ENCODE measurements around the gene PACSIN2.

PACSIN2 gene

GRCh38 chr22:42834177-42834949 lies 180.6 kb downstream of the PACSIN2 start:
- CTCF ChIA-PET = interaction anchor here (0.8 to 6.4 kb wide), 6 partner anchors 14 to 212 kb away, joined by 3 to 57 read pairs (median 4); no protein-coding TSS in a partner anchor
- POLR2A ChIA-PET = interaction anchor here (0.6 kb wide), 1 partner anchor 155 kb away, joined by 3 read pairs; no protein-coding TSS in a partner anchor
- TF ChIP-seq, protein P1, sequence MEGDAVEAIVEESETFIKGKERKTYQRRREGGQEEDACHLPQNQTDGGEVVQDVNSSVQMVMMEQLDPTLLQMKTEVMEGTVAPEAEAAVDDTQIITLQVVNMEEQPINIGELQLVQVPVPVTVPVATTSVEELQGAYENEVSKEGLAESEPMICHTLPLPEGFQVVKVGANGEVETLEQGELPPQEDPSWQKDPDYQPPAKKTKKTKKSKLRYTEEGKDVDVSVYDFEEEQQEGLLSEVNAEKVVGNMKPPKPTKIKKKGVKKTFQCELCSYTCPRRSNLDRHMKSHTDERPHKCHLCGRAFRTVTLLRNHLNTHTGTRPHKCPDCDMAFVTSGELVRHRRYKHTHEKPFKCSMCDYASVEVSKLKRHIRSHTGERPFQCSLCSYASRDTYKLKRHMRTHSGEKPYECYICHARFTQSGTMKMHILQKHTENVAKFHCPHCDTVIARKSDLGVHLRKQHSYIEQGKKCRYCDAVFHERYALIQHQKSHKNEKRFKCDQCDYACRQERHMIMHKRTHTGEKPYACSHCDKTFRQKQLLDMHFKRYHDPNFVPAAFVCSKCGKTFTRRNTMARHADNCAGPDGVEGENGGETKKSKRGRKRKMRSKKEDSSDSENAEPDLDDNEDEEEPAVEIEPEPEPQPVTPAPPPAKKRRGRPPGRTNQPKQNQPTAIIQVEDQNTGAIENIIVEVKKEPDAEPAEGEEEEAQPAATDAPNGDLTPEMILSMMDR (IDR thresholded peaks at IDR 0.05; ENCODE audit: insufficient read depth, low read length, missing control alignments) = no peak
- no peak for DNase-seq (ENCODE audit: low read depth, low spot score)
- H3K4me3 ChIP-seq (ENCODE audit: low read depth, low read length) = no peak overlapping the region

- CTCF ChIA-PET = interaction anchor here (0.6 to 6.4 kb wide), 4 partner anchors 13 to 258 kb away, joined by 3 to 57 read pairs (median 5); no protein-coding TSS in a partner anchor
- POLR2A ChIA-PET = no interaction called here
- DNase-seq (ENCODE audit: low read depth, low spot score) = no peak
- TF ChIP-seq, protein P1 (IDR thresholded peaks at IDR 0.05; ENCODE audit: insufficient read depth, low read length, missing control alignments) = no peak
- H3K4me3 ChIP-seq (ENCODE audit: low read depth, low read length) = no peak overlapping the region
Measured at GRCh38 chr22:42833104-42833503, 181.8 kb downstream of the PACSIN2 start.

GRCh38 chr22:42831712-42832111 lies 183.2 kb downstream of the PACSIN2 start:
- TF ChIP-seq, protein P1 (IDR thresholded peaks at IDR 0.05; ENCODE audit: insufficient read depth, low read length, missing control alignments) = no peak
- ChIA-PET CTCF (interaction anchor here (6.4 kb wide), 1 partner anchor 11 kb away, joined by 57 read pairs; no protein-coding TSS in a partner anchor), POLR2A (interaction anchor here (0.7 kb wide), 1 partner anchor 11 kb away, joined by 5 read pairs; no protein-coding TSS in a partner anchor)
- H3K4me3 ChIP-seq (ENCODE audit: low read depth, low read length) = no peak overlapping the region
- no peak for DNase-seq (ENCODE audit: low read depth, low spot score)

- no peak for DNase-seq (ENCODE audit: low read depth, low spot score)
- H3K4me3 ChIP-seq (ENCODE audit: low read depth, low read length) = no peak overlapping the region
- POLR2A ChIA-PET = no interaction called here
- TF ChIP-seq, protein P1 (IDR thresholded peaks at IDR 0.05; ENCODE audit: insufficient read depth, low read length, missing control alignments) = no peak
- CTCF ChIA-PET = interaction anchor here (6.4 kb wide), 1 partner anchor 10 kb away, joined by 57 read pairs; no protein-coding TSS in a partner anchor
Measured at GRCh38 chr22:42830161-42830560, 184.8 kb downstream of the PACSIN2 start.

DNA sequence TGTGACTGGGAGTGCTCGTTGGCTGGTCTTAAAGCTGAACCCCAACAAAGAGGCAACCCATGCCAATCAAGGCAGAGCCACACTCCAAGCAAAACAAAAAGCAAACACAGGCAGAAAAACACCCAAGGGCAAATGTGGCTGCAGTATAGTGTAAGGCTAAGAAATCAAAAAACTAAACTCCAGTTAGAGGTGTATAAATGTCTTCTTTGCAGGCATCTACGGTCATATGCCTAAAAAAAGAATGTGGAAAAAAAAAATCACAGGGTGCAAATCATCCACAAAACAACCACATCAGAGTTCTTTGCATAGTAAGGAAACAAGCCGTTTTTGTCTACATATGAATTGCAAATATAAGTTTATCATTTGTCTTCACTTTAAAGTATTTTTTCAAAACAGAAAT lies 185.6 kb downstream of the PACSIN2 start:
- POLR2A ChIA-PET = no interaction called here
- CTCF ChIA-PET = interaction anchor here (6.4 kb wide), 1 partner anchor 9 kb away, joined by 57 read pairs; no protein-coding TSS in a partner anchor

GRCh38 chr22:42825796-42826195 lies 189.2 kb downstream of the PACSIN2 start:
- ChIA-PET CTCF (interaction anchor here (1.1 to 2.0 kb wide), 2 partner anchors 9 to 204 kb away, joined by 3 to 7 read pairs; no protein-coding TSS in a partner anchor), POLR2A (no interaction called here)
- DNase-seq (ENCODE audit: low read depth, low spot score) = no peak
- TF ChIP-seq, protein P1 (IDR thresholded peaks at IDR 0.05; ENCODE audit: insufficient read depth, low read length, missing control alignments) = no peak
- no peak overlapping the region for H3K4me3 ChIP-seq (ENCODE audit: low read depth, low read length)

More for the DNA sequence above, 185.6 kb downstream of the PACSIN2 start:
- no peak for DNase-seq (ENCODE audit: low read depth, low spot score)
- TF ChIP-seq, protein P1 (IDR thresholded peaks at IDR 0.05; ENCODE audit: insufficient read depth, low read length, missing control alignments) = no peak
- no peak overlapping the region for H3K4me3 ChIP-seq (ENCODE audit: low read depth, low read length)
